WTC11 (cell line): ENCODE measurements around the gene YIF1B. TPM values are rescaled to one million over a fixed set of nuclear protein-coding genes. Genes with fewer than 3 reads are reported as not detected.

ENCODE experiments used
- ATAC-seq: fragments of 200-7000 bp; cut with Tn5 transposase; 2 replicates; pipeline ENCODE4 v1.10.0; 2021; ENCODE audit warnings: mild to moderate bottlenecking, moderate library complexity
- CTCF ChIA-PET: fragments of 300-600 bp; sonication (Branson Sonifier 250); formaldehyde crosslinking; loops from one replicate; lab custom pipeline; 2021; ENCODE audit warnings: antibody characterized with exemption; lab: Charles Lee
- POLR2A ChIA-PET: fragments of 350-600 bp; sonication (Branson Sonifier 250); formaldehyde crosslinking; loops from one replicate; lab custom pipeline; 2021; ENCODE audit warnings: antibody characterized with exemption; lab: Charles Lee
- DNase-seq: peaks from one replicate; pipeline ENCODE4 v3.0.0; 2021; ENCODE audit warnings: low spot score
- H3K27ac Mint-ChIP-seq: 2 replicates; pipeline ENCODE4 v1.8.0; 2021; ENCODE audit warnings: mixed read lengths
- H3K27me3 Mint-ChIP-seq: 2 replicates; pipeline ENCODE4 v1.8.0; 2021; ENCODE audit warnings: low read depth, mild to moderate bottlenecking, moderate library complexity, mixed read lengths
- H3K36me3 Mint-ChIP-seq: 2 replicates; pipeline ENCODE4 v1.8.0; 2021; ENCODE audit warnings: mixed read lengths
- H3K4me1 Mint-ChIP-seq: 2 replicates; pipeline ENCODE4 v1.8.0; 2022; ENCODE audit warnings: mixed read lengths
- H3K4me3 Mint-ChIP-seq: 2 replicates; pipeline ENCODE4 v1.8.0; 2021; ENCODE audit warnings: mild to moderate bottlenecking, moderate library complexity, mixed read lengths
- H3K9me3 Mint-ChIP-seq: 2 replicates; pipeline ENCODE4 v1.8.0; 2021; ENCODE audit warnings: mixed read lengths
- AR ChIP-seq: fragments of 250-450 bp; sonication (Bioruptor Pico); IDR thresholded peaks from 2 replicates; pipeline ENCODE4 v1.9.0; 2021; ENCODE audit warnings: mild to moderate bottlenecking
- ATF1 ChIP-seq: sonication (generic); formaldehyde crosslinking; IDR thresholded peaks from 2 replicates; pipeline ENCODE4 v1.8.1; 2023; ENCODE audit warnings: mild to moderate bottlenecking, moderate library complexity, missing genetic modification reagents
- ATF3 ChIP-seq: sonication (generic); formaldehyde crosslinking; conservative IDR thresholded peaks from 2 replicates; pipeline ENCODE4 v1.8.1; 2022; ENCODE audit warnings: mild to moderate bottlenecking, missing genetic modification reagents
- CBFB ChIP-seq: sonication (generic); formaldehyde crosslinking; IDR thresholded peaks from 2 replicates; pipeline ENCODE4 v1.8.1; 2022; ENCODE audit warnings: mild to moderate bottlenecking, low read depth, missing genetic modification reagents
- E2F5 ChIP-seq: sonication (generic); formaldehyde crosslinking; IDR thresholded peaks from 2 replicates; pipeline ENCODE4 v1.8.1; 2022; ENCODE audit warnings: mild to moderate bottlenecking, moderate library complexity, missing genetic modification reagents
- ESRRA ChIP-seq: sonication (generic); formaldehyde crosslinking; IDR thresholded peaks from 2 replicates; pipeline ENCODE4 v1.8.1; 2022; ENCODE audit warnings: mild to moderate bottlenecking, missing genetic modification reagents, borderline replicate concordance
- ETV6 ChIP-seq: sonication (generic); formaldehyde crosslinking; IDR thresholded peaks from 2 replicates; pipeline ENCODE4 v1.8.1; 2022; ENCODE audit warnings: mild to moderate bottlenecking, missing genetic modification reagents
- FOXJ3 ChIP-seq: sonication (generic); formaldehyde crosslinking; IDR thresholded peaks from 2 replicates; pipeline ENCODE4 v1.9.0; 2021; ENCODE audit warnings: missing genetic modification reagents, mild to moderate bottlenecking, borderline replicate concordance
- FOXK1 ChIP-seq: sonication (generic); formaldehyde crosslinking; IDR thresholded peaks from 2 replicates; pipeline ENCODE4 v1.8.0; 2022; ENCODE audit warnings: mild to moderate bottlenecking, moderate library complexity, missing genetic modification reagents
- GABPB1 ChIP-seq: sonication (generic); formaldehyde crosslinking; IDR thresholded peaks from 2 replicates; pipeline ENCODE4 v1.8.1; 2023; ENCODE audit warnings: mild to moderate bottlenecking, missing genetic modification reagents
- IRF1 ChIP-seq: sonication (generic); formaldehyde crosslinking; IDR thresholded peaks from 2 replicates; pipeline ENCODE4 v1.8.0; 2023; ENCODE audit warnings: missing genetic modification reagents
- MAX ChIP-seq: sonication (generic); formaldehyde crosslinking; IDR thresholded peaks from 2 replicates; pipeline ENCODE4 v1.8.0; 2022; ENCODE audit warnings: mild to moderate bottlenecking, missing genetic modification reagents
- MLX ChIP-seq: sonication (generic); formaldehyde crosslinking; IDR thresholded peaks from 2 replicates; pipeline ENCODE4 v1.8.1; 2023; ENCODE audit warnings: mild to moderate bottlenecking, missing genetic modification reagents, moderate library complexity
- NFATC4 ChIP-seq: fragments of 250-450 bp; sonication (Bioruptor Pico); IDR thresholded peaks from 2 replicates; pipeline ENCODE4 v1.9.0; 2021; ENCODE audit warnings: mild to moderate bottlenecking
- NFE2L1 ChIP-seq: sonication (generic); formaldehyde crosslinking; IDR thresholded peaks from 2 replicates; pipeline ENCODE4 v1.8.1; 2023; ENCODE audit warnings: missing genetic modification reagents
- NR1H2 ChIP-seq: sonication (generic); formaldehyde crosslinking; IDR thresholded peaks from 2 replicates; pipeline ENCODE4 v1.9.0; 2021; ENCODE audit warnings: mild to moderate bottlenecking, moderate library complexity, missing genetic modification reagents
- OVOL2 ChIP-seq: fragments of 250-450 bp; sonication (Bioruptor Pico); IDR thresholded peaks from 2 replicates; pipeline ENCODE4 v1.9.0; 2021; ENCODE audit warnings: mild to moderate bottlenecking, borderline replicate concordance
- SP1 ChIP-seq: sonication (generic); formaldehyde crosslinking; conservative IDR thresholded peaks from 2 replicates; pipeline ENCODE4 v1.8.1; 2022; ENCODE audit warnings: missing genetic modification reagents
- STAT6 ChIP-seq: sonication (generic); formaldehyde crosslinking; conservative IDR thresholded peaks from 2 replicates; pipeline ENCODE4 v1.8.1; 2023; ENCODE audit warnings: mild to moderate bottlenecking, low read depth, missing genetic modification reagents, moderate library complexity
- TEAD1 ChIP-seq: sonication (generic); formaldehyde crosslinking; IDR thresholded peaks from 2 replicates; pipeline ENCODE4 v1.8.0; 2022; ENCODE audit warnings: mild to moderate bottlenecking, missing genetic modification reagents
- ZNF396 ChIP-seq: fragments of 250-450 bp; sonication (Bioruptor Pico); IDR thresholded peaks from 2 replicates; pipeline ENCODE4 v1.8.0; 2021; ENCODE audit warnings: mild to moderate bottlenecking, moderate library complexity, borderline replicate concordance
- ZNF512 ChIP-seq: sonication (generic); formaldehyde crosslinking; IDR thresholded peaks from 2 replicates; pipeline ENCODE4 v1.8.1; 2022; ENCODE audit warnings: missing genetic modification reagents, borderline replicate concordance
- total RNA-seq: library from RNA; stranded (reverse); gene quantifications from 3 replicates; pipeline ENCODE4 v1.2.3, GENCODE V29; 2021

Gene YIF1B
- total RNA-seq, 1 experiment from 2014 or later, result 83.3 TPM

GRCh38 chr19:38277549-38277948 lies 38.2 kb downstream of the YIF1B start (continued):
- TF ChIP-seq ZNF396, result no peak

GRCh38 chr19:38276942-38277517 lies 38.7 kb downstream of the YIF1B start:
- ATAC-seq, result no peak
- H3K4me1 Mint-ChIP-seq, result peaks cover 10% of the 10 kb centered on the region; the same call in 1 of the 2 replicates
- H3K4me3 Mint-ChIP-seq, result no peak overlapping the region
- H3K27ac Mint-ChIP-seq, result no peak overlapping the region
- POLR2A ChIA-PET, result no interaction called here
- H3K9me3 Mint-ChIP-seq, result no peaks in the 10 kb centered on the region
- CTCF ChIA-PET, result interaction anchor here (1.2 kb wide), 1 partner anchor 21 kb away, joined by 3 read pairs; no protein-coding TSS in a partner anchor
- no peaks in the 10 kb centered on the region for H3K27me3 Mint-ChIP-seq
- H3K36me3 Mint-ChIP-seq, result peaks cover 19% of the 10 kb centered on the region
- no peak for DNase-seq
- no peak for TF ChIP-seq ATF3 (CRISPR knock-in tag)

- H3K27me3 Mint-ChIP-seq, result no peaks in the 10 kb centered on the region
- ATAC-seq, result no peak
- TF ChIP-seq ETV6 (no peak), NFE2L1 (no peak), SP1 (no peak), TEAD1 (CRISPR knock-in tag) (no peak), NR1H2 (CRISPR knock-in tag) (no peak), ZNF512 (no peak), MAX (CRISPR knock-in tag) (no peak), OVOL2 (CRISPR knock-in tag) (no peak), FOXJ3 (no peak), FOXK1 (CRISPR knock-in tag) (no peak), MLX (CRISPR knock-in tag) (no peak), GABPB1 (no peak), CBFB (CRISPR knock-in tag) (no peak)
Measured at GRCh38 chr19:38274739-38275138, 41.0 kb downstream of the YIF1B start.

GRCh38 chr19:38273499-38273898 lies 42.2 kb downstream of the YIF1B start:
- DNase-seq (no peak), ATAC-seq (no peak)
- H3K36me3 Mint-ChIP-seq, result peaks cover 13% of the 10 kb centered on the region
- no peaks in the 10 kb centered on the region for H3K27me3 Mint-ChIP-seq
- peaks cover 24% of the 10 kb centered on the region for H3K4me1 Mint-ChIP-seq
- no peak overlapping the region for H3K4me3 Mint-ChIP-seq
- H3K27ac Mint-ChIP-seq, result peak overlapping the region; percentile 47
- ChIA-PET POLR2A (no interaction called here), CTCF (interaction anchor here (1.3 kb wide), 1 partner anchor 29 kb away, joined by 5 read pairs; no protein-coding TSS in a partner anchor)
- H3K9me3 Mint-ChIP-seq, result no peaks in the 10 kb centered on the region
- TF ChIP-seq IRF1, result no peak
- TF ChIP-seq GABPB1, result no peak
- no peak for TF ChIP-seq TEAD1 (CRISPR knock-in tag)
- no peak for TF ChIP-seq E2F5 (CRISPR knock-in tag)
- TF ChIP-seq AR (CRISPR knock-in tag), result no peak
- no peak for TF ChIP-seq ESRRA
- TF ChIP-seq STAT6 (CRISPR knock-in tag), result no peak
- TF ChIP-seq NFATC4 (CRISPR knock-in tag), result no peak
- no peak for TF ChIP-seq ATF1 (CRISPR knock-in tag)

More at GRCh38 chr19:38274739-38275138, 41.0 kb downstream of the YIF1B start:
- peaks cover 18% of the 10 kb centered on the region for H3K4me1 Mint-ChIP-seq
- no peaks in the 10 kb centered on the region for H3K9me3 Mint-ChIP-seq
- no peak overlapping the region for H3K4me3 Mint-ChIP-seq
- ChIA-PET CTCF (interaction anchor here (1.3 kb wide), 1 partner anchor 30 kb away, joined by 5 read pairs; no protein-coding TSS in a partner anchor), POLR2A (no interaction called here)
- peaks cover 13% of the 10 kb centered on the region for H3K36me3 Mint-ChIP-seq
- no peak overlapping the region for H3K27ac Mint-ChIP-seq
- no peak for DNase-seq
